Activated CD8-positive, alpha-beta memory T cell treated with anti-CD3 and anti-CD28 coated beads, Interleukin-2, amount 10 ng/mL, durations not matched to agents 7 days and 5 days (primary cell): ENCODE data around the gene HDAC10. TPM values are rescaled to one million over a fixed set of nuclear protein-coding genes. Genes with fewer than 3 reads are reported as not detected.
A peak's percentile ranks its signal among the peaks of the same experiment; 100 is the strongest.

Source experiments
- ATAC-seq: fragments of 150-1000 bp; cut with Tn5 transposase; one replicate; pipeline ENCODE4 v1.10.0; 2021; ENCODE audit warnings: moderate library complexity
- CTCF ChIA-PET: fragments of 350-600 bp; sonication (Branson Sonifier 250); formaldehyde crosslinking; loops from one replicate; lab custom pipeline; 2021; ENCODE audit warnings: antibody characterized with exemption; lab: Charles Lee
- DNase-seq: peaks from one replicate; pipeline ENCODE4 v3.0.0-alpha.2; 2020
- H3K27ac Mint-ChIP-seq: one replicate; pipeline ENCODE4 v1.8.0; 2021; ENCODE audit warnings: mild to moderate bottlenecking, mixed read lengths
- H3K27me3 Mint-ChIP-seq: one replicate; pipeline ENCODE4 v1.8.0; 2021; ENCODE audit warnings: mixed read lengths
- H3K36me3 Mint-ChIP-seq: one replicate; pipeline ENCODE4 v1.8.0; 2021; ENCODE audit warnings: mild to moderate bottlenecking, mixed read lengths
- H3K4me1 Mint-ChIP-seq: one replicate; pipeline ENCODE4 v1.8.0; 2021; ENCODE audit warnings: mixed read lengths
- H3K4me3 Mint-ChIP-seq: one replicate; pipeline ENCODE4 v1.8.0; 2021; ENCODE audit warnings: mild to moderate bottlenecking, moderate library complexity, mixed read lengths
- H3K9me3 Mint-ChIP-seq: one replicate; pipeline ENCODE4 v1.8.0; 2022; ENCODE audit warnings: low read depth, mixed read lengths
- total RNA-seq, 2 experiments: library from RNA; stranded (reverse); gene quantifications; one replicate each; pipeline ENCODE4 v1.2.3, GENCODE V29; 2021

The HDAC10 gene
- total RNA-seq, 2 experiments from 2014 or later, result 75.2 to 96.3 TPM

GRCh38 chr22:50255099-50255498 is 4.0 kb upstream of the HDAC10 start:
- no peak overlapping the region for H3K27ac Mint-ChIP-seq
- peaks cover 5% of the 10 kb centered on the region for H3K4me1 Mint-ChIP-seq
- no peak for ATAC-seq
- H3K36me3 Mint-ChIP-seq, result no peaks in the 10 kb centered on the region
- H3K9me3 Mint-ChIP-seq, result no peaks in the 10 kb centered on the region
- CTCF ChIA-PET, result no interaction called here
- no peak overlapping the region for H3K4me3 Mint-ChIP-seq
- DNase-seq, result no peak
- H3K27me3 Mint-ChIP-seq, result no peaks in the 10 kb centered on the region

- no peak overlapping the region for H3K4me3 Mint-ChIP-seq
- H3K4me1 Mint-ChIP-seq, result peaks cover 10% of the 10 kb centered on the region
- no peaks in the 10 kb centered on the region for H3K9me3 Mint-ChIP-seq
- ATAC-seq (no peak), DNase-seq (no peak)
- H3K27me3 Mint-ChIP-seq, result no peaks in the 10 kb centered on the region
- CTCF ChIA-PET, result interaction anchor here (3.7 kb wide), 1 partner anchor 88 kb away, joined by 42 read pairs; no protein-coding TSS in a partner anchor
- H3K27ac Mint-ChIP-seq, result no peak overlapping the region
- no peaks in the 10 kb centered on the region for H3K36me3 Mint-ChIP-seq
These were observed 2.9 kb upstream of the HDAC10 start for GRCh38 chr22:50253941-50254340.

GRCh38 chr22:50253046-50253915 is 2.2 kb upstream of the HDAC10 start:
- no peak for ATAC-seq
- no peak for DNase-seq
- H3K9me3 Mint-ChIP-seq, result no peaks in the 10 kb centered on the region
- CTCF ChIA-PET, result interaction anchor here (0.5 to 3.7 kb wide), 14 partner anchors 9 to 368 kb away, joined by 3 to 42 read pairs (median 6); partner anchors contain the start of genes DENND6B and SCO2
- no peak overlapping the region for H3K27ac Mint-ChIP-seq
- H3K36me3 Mint-ChIP-seq, result no peaks in the 10 kb centered on the region
- H3K4me3 Mint-ChIP-seq, result no peak overlapping the region
- H3K4me1 Mint-ChIP-seq, result peaks cover 10% of the 10 kb centered on the region
- no peaks in the 10 kb centered on the region for H3K27me3 Mint-ChIP-seq

- peak; percentile 84 for DNase-seq
- peak; percentile 41 for ATAC-seq
These were observed 1.3 kb upstream of the HDAC10 start for GRCh38 chr22:50252082-50253045.

GRCh38 chr22:50251477-50252081 is 514 bp upstream of the HDAC10 start:
- H3K27me3 Mint-ChIP-seq, result no peaks in the 10 kb centered on the region
- peaks cover 20% of the 10 kb centered on the region for H3K4me1 Mint-ChIP-seq
- H3K36me3 Mint-ChIP-seq, result peaks cover 7% of the 10 kb centered on the region
- H3K9me3 Mint-ChIP-seq, result no peaks in the 10 kb centered on the region
- ATAC-seq, result no peak
- H3K4me3 Mint-ChIP-seq, result no peak overlapping the region
- peak; percentile 43 for DNase-seq
- CTCF ChIA-PET, result interaction anchor here (0.7 to 3.7 kb wide), 20 partner anchors 10 to 369 kb away, joined by 3 to 42 read pairs (median 6); partner anchors contain the start of genes DENND6B, MAPK12, SCO2 and SYCE3
- no peak overlapping the region for H3K27ac Mint-ChIP-seq

More at GRCh38 chr22:50252082-50253045, 1.3 kb upstream of the HDAC10 start:
- Mint-ChIP-seq H3K36me3 (peaks cover 4% of the 10 kb centered on the region), H3K4me3 (no peak overlapping the region), H3K27me3 (no peaks in the 10 kb centered on the region), H3K4me1 (peaks cover 17% of the 10 kb centered on the region), H3K9me3 (no peaks in the 10 kb centered on the region), H3K27ac (no peak overlapping the region)
- CTCF ChIA-PET, result interaction anchor here (0.5 to 3.7 kb wide), 21 partner anchors 8 to 369 kb away, joined by 3 to 42 read pairs (median 5); partner anchors contain the start of genes DENND6B and SCO2

- H3K36me3 Mint-ChIP-seq, result peaks cover 7% of the 10 kb centered on the region
- peak overlapping the region; percentile 85 for H3K27ac Mint-ChIP-seq
- no peak for DNase-seq
- H3K27me3 Mint-ChIP-seq, result no peaks in the 10 kb centered on the region
- peaks cover 27% of the 10 kb centered on the region for H3K4me1 Mint-ChIP-seq
- no peaks in the 10 kb centered on the region for H3K9me3 Mint-ChIP-seq
- H3K4me3 Mint-ChIP-seq, result peak overlapping the region; percentile 84
- ATAC-seq, result no peak
- CTCF ChIA-PET, result interaction anchor here (1.3 to 3.7 kb wide), 13 partner anchors 9 to 371 kb away, joined by 4 to 42 read pairs (median 13); partner anchors contain the start of genes DENND6B, MAPK12 and SCO2
These were observed 863 bp downstream of the HDAC10 start for GRCh38 chr22:50250249-50250554.

GRCh38 chr22:50249341-50250248 is 1.5 kb downstream of the HDAC10 start:
- Mint-ChIP-seq H3K4me3 (peak overlapping the region; percentile 84), H3K27me3 (no peaks in the 10 kb centered on the region), H3K4me1 (peaks cover 30% of the 10 kb centered on the region), H3K27ac (peak overlapping the region; percentile 85), H3K9me3 (no peaks in the 10 kb centered on the region), H3K36me3 (peaks cover 10% of the 10 kb centered on the region)
- ATAC-seq (no peak), DNase-seq (no peak)
- CTCF ChIA-PET, result interaction anchor here (1.6 to 3.3 kb wide), 7 partner anchors 11 to 371 kb away, joined by 5 to 20 read pairs (median 13); partner anchors contain the start of genes DENND6B and SCO2

GRCh38 chr22:50248196-50249081 is 2.6 kb downstream of the HDAC10 start:
- Mint-ChIP-seq H3K9me3 (no peaks in the 10 kb centered on the region), H3K36me3 (peaks cover 10% of the 10 kb centered on the region), H3K27ac (peak overlapping the region; percentile 71), H3K4me1 (peaks cover 35% of the 10 kb centered on the region), H3K4me3 (no peak overlapping the region), H3K27me3 (no peaks in the 10 kb centered on the region)
- DNase-seq, result no peak
- CTCF ChIA-PET, result interaction anchor here (1.2 to 1.6 kb wide), 2 partner anchors 8 to 277 kb away, joined by 3 read pairs; partner anchors contain the start of gene SCO2
- ATAC-seq, result no peak

- Mint-ChIP-seq H3K4me3 (no peak overlapping the region), H3K27ac (peak overlapping the region; percentile 71), H3K36me3 (peaks cover 10% of the 10 kb centered on the region), H3K27me3 (no peaks in the 10 kb centered on the region), H3K4me1 (peaks cover 37% of the 10 kb centered on the region), H3K9me3 (no peaks in the 10 kb centered on the region)
- CTCF ChIA-PET, result interaction anchor here (1.2 to 1.6 kb wide), 2 partner anchors 8 to 278 kb away, joined by 3 read pairs; partner anchors contain the start of gene SCO2
- peak; percentile 11 for ATAC-seq
- peak; percentile 88 for DNase-seq
These were observed 3.3 kb downstream of the HDAC10 start for GRCh38 chr22:50247748-50248147.

GRCh38 chr22:50246242-50247175 is 4.6 kb downstream of the HDAC10 start:
- H3K27me3 Mint-ChIP-seq, result no peaks in the 10 kb centered on the region
- peak overlapping the region; percentile 67 for H3K27ac Mint-ChIP-seq
- ATAC-seq, result no peak
- H3K4me3 Mint-ChIP-seq, result peak overlapping the region; percentile 90
- CTCF ChIA-PET, result interaction anchor here (1.6 kb wide), 2 partner anchors 10 to 119 kb away, joined by 3 read pairs; no protein-coding TSS in a partner anchor
- no peaks in the 10 kb centered on the region for H3K9me3 Mint-ChIP-seq
- peaks cover 49% of the 10 kb centered on the region for H3K4me1 Mint-ChIP-seq
- no peak for DNase-seq
- peaks cover 10% of the 10 kb centered on the region for H3K36me3 Mint-ChIP-seq
